Stimulated activated CD8-positive, alpha-beta memory T cell treated with anti-CD3 and anti-CD28 coated beads, Interleukin-12 subunit alpha, Interleukin-12 subunit beta, amount 100 ng/mL, for 24 hours (primary cell): ENCODE results near the gene AXIN1.
"Not testable (repeated sequence)": the region's sequence is repeated elsewhere in the genome, so short reads cannot be mapped to it uniquely, and the experiment has no call there.

Experiments
- DNase-seq: peaks from one replicate; pipeline ENCODE4 v3.0.0-alpha.2; 2020; ENCODE audit errors: extremely low read depth

Gene AXIN1

GRCh38 chr16:267562-267961 is 85.0 kb downstream of the AXIN1 start:
- DNase-seq, result not testable (repeated sequence)

- DNase-seq, result no peak
These were observed 86.0 kb downstream of the AXIN1 start for GRCh38 chr16:266258-267164.

DNA sequence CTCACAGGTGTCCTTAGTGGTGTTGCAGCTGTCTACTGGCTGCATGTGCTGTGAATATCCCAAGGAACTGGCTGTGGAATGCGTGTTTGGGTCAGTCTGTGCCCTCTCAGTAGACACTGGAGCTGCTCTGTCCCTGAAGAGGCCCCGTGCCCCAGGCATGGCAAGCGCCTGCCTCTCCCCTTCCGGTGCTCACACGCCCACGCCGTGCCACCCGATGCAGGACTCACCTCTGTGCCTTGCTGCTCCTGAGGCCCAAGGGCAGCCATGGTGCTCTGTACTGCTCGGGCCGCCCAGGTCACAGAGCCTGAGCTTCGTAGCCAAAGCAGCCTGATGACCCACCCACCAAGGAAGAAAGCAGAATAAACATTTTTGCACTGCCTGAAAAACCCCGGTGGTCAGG is 86.8 kb downstream of the AXIN1 start:
- DNase-seq, result no peak

DNA sequence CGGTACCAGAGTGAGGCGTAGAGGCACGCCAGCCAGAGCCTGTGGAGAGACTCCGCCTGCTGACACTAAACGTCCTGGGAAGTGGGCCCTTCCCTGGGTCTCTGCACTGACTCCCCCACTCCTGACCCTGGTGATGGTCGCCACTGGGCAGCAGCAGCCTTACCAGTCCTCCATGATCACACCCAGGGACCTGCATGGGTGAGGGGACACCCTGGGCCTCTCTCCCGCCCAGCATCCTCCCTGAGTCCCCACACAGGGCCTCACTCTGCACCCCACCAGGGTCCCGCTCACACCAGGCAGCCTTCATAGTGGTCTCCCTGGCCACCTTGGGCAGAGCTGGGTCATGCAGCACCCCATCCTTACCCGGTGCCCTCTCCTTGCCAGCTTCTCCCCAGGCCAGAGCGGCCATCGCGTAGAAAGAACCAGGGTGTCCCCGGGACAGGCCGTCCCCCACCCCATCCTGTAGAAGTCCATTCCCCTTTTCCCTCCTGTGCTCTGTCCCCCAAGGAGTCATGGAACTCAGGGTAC is 87.5 kb downstream of the AXIN1 start:
- no peak for DNase-seq

GRCh38 chr16:264440-264951 is 88.0 kb downstream of the AXIN1 start:
- no peak for DNase-seq

GRCh38 chr16:263944-264343 is 88.6 kb downstream of the AXIN1 start:
- no peak for DNase-seq

DNA sequence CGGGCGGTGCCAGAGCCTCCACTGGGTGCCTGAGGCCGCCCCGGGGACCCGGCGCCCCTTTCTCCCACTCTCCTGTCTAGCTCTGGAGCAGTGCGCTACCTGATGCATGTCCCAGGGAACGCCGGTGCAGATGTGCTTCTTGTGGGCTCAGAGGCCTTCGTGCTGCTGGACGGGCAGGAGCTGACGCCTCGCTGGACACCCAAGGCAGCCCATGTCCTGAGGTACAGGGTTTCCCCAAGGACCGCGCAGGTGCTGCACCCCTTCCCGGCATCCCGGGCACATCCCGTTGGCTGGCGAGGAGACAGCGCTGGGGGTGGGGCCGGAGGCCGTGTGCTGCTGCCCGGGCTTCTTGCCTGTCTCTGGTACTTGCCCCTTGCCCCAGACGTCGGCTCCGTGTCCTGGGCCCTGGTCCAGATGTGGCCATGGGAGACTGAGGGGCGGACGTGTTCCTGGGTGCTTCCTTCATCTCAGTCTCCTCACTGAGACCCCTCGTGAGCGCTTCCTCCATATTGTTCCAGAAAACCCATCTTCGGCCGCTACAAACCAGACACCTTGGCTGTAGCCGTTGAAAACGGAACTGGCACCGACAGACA is 89.2 kb downstream of the AXIN1 start:
- DNase-seq, result no peak

- DNase-seq, result no peak
These were observed 90.3 kb downstream of the AXIN1 start for GRCh38 chr16:262121-262745.

GRCh38 chr16:261031-261691 is 91.4 kb downstream of the AXIN1 start:
- DNase-seq, result no peak

DNA sequence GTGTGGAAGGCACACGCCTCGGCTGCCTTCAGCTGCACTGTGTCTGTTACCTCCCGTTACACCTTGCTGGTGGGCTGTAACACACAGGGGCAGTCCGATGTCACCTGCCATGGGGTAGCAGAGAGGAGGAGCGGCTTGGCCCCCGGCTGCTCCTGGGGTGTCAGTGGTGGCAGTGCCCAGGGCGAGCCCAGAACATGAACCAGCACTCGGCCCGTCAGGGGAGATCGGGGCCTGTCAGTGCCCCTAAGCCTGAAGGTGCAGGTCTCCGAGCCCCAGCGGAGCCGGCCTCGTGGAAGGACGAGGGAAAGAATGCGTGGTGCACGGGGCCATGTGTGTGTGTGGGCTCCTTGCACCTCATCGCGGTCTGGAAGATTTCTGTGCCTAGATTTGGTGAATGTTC is 92.2 kb downstream of the AXIN1 start:
- DNase-seq, result no peak

- no peak for DNase-seq
These were observed 92.7 kb downstream of the AXIN1 start for GRCh38 chr16:259814-260253.

DNA sequence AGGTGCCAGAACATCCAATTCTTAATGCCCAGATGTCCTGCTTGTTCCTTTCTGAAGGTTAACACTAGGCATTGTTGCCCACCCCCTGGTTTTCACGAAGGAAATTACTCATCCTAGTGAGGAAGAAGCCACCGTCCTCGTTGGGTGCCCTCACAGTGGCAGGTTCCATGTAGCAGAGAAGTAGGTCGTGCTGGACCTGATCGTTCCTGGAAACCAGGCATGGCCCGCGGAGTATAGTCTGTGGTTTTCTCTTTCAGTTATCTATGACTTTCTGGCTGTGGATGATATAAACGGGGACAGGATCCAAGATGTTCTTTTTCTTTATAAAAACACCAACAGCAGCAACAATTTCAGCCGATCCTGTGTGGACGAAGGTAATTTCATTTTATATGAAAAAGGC is 93.3 kb downstream of the AXIN1 start:
- no peak for DNase-seq

DNA sequence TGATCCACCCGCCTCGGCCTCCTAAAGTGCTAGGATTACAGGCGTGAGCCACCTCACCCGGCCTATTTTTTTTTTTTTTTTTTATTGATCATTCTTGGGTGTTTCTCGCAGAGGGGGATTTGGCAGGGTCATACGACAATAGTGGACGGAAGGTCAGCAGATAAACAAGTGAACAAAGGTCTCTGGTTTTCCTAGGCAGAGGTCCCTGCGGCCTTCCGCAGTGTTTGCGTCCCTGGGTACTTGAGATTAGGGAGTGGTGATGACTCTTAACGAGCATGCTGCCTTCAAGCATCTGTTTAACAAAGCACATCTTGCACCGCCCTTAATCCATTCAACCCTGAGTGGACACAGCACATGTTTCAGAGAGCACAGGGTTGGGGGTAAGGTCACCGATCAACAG is 94.4 kb downstream of the AXIN1 start:
- not testable (repeated sequence) for DNase-seq

GRCh38 chr16:255183-255582 is 97.3 kb downstream of the AXIN1 start:
- DNase-seq, result no peak

DNA sequence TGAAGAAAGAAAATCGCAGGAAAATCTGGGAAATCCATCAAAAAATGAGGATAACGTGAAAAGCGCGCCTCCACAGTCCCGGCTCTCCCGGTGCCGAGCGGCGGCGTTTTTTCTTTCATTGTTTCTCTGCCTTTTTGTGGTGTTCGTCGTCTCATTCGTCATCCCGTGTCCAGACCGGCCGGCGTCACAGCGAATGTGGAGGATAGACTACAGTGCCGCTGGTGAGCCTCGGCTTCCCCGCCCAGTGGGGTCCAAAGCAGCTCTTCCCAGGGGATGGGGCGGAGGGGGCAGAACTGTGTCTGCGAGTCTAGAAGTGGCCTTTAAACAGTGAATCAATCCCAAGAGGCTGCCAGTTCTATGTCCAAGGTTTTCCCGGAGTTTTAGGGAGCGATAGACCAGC is 98.1 kb downstream of the AXIN1 start:
- DNase-seq, result no peak

DNA sequence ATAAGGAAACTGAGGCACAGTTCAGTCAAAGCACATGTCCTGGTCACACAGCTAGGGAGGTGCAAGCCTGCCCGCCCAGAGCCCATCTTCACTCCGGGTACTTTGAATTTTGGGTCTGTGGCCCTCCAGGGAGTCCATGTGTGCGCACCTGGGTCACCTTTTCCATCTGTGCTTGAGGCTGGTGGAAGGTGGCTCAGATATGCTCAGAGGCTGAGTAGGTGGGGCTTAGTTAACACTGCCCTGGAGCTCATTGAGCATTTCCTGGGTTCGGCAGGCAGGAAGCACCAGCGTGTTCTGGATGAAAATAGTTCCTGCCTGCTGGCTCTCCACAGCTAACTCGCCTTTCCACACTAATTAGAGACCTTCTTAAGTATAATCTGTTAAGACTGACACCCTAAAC is 98.7 kb downstream of the AXIN1 start:
- DNase-seq, result no peak

DNA sequence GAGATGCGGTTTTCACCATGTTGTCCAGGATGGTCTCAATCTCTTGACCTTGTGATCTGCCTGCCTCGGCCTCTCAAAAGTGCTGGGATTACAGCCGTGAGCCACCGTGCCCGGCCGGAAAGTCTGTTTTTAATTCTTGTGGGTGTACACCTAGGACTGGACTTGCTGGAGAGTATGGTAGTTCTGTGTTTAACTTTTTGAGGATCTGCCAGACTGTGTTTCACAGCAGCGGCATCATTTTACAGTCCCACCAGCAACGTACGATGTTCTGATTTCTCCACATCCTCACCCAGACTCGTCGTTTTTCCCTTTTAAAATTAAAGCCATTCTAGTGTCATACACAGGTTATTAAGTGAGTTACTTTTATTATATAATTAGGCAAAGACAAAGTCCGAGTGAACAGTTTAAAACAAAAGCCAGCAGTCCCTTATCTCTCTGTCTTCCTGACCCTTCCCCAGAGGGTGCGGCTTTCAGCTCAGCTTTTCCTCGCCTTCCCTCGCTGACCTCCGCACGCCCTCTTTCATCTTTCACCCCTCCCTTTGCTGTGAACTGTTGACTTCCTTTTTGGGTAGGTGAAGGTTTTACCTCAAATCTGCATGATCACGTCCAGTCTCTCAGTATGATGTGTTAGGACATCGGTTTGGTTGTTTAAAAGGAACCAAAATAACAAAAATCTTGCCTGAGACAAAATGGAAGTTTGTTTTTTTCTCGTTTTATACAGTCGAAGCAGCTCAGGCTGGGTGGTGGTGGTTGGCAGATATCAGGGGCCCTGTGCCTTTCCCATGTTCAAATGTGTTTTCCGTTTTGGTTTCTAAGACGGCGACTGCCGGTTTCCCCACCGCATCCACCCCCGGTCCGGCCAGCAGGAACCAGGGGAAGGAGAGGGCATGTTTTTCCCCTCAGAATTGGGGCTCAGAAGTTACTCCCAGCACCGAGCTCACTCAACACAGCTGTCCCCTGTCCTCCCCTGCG is 99.9 kb downstream of the AXIN1 start:
- no peak for DNase-seq

- no peak for DNase-seq
These were observed 103.1 kb downstream of the AXIN1 start for GRCh38 chr16:249431-249830.

DNA sequence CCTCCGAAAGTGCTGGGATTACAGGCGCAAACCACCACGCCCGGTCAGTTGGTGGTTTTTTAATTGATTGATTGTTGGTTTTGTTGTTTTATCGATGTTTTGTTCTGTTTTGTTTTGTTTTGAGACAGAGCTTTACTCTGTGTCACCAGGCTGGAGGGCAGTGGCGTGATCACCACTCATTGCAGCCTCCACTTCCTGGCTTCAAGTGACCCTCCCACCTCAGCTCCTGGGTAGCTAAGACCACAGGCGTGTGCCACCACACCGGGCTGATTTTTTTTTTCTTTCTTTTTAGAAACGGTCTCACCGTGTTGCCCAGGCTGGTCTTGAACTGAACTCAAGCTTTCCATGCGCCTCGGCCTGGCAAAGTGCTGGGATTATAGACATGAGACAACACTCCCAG is 105.5 kb downstream of the AXIN1 start:
- DNase-seq, result no peak

DNA sequence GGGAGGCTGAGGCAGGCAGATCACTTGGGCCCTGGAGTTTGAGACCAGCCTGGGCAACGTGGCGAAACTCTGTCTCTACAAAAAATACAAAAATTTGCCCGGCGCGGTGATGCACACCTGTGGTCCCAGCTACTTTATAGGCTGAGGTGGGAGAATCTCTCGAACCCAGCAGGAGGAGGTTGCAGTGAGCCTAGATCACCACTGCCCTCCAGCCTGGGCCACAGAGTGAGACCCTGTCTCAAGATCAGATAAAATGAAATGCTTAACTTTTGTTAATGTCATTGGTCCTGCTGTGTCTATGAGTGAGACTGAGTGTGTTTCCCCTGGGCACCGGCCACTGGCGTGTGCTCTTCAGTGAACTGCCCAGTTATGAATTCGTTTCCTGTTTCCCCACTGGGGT is 107.4 kb downstream of the AXIN1 start:
- DNase-seq, result no peak

DNA sequence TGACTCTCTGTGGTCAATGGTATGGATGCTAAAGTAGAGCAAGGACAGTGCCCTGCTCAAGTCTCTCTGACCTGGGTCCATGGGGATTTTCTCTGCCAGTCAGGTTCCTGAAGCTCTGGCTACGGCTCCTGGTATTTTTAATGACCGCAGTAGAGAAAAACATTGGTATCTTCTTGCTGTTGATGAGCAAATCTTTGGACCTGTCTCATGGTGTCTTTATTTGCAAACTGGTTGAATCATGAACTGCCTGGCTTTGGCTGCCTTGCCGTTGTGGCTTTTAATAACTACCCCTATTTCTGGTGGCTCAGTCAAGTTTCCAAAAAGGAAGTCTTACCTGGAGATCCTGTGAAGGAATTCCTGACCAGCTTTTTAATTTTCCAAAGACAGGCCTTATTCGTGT is 109.2 kb downstream of the AXIN1 start:
- no peak for DNase-seq
